GM12891 (cell line): ENCODE measurements around the gene ASPG.

Source experiments
- POLR2A ChIP-seq: IDR thresholded peaks from 2 replicates; pipeline ENCODE4 v1.6.1; 2011; ENCODE audit warnings: low read depth, low read length, control low read depth
- POLR2AphosphoS5 ChIP-seq: IDR thresholded peaks from 2 replicates; pipeline ENCODE4 v1.6.1; 2011; ENCODE audit warnings: low read depth, low read length, control low read depth
- TAF1 ChIP-seq: IDR thresholded peaks from 2 replicates; pipeline ENCODE4 v1.6.1; 2011; ENCODE audit warnings: low read depth, low read length, control low read depth

GRCh38 chr14:104102282-104102914 is 16.9 kb downstream of the ASPG start:
- TF ChIP-seq POLR2A (no peak), POLR2AphosphoS5 (no peak), TAF1 (no peak)
